ENCODE results near the gene TRIM50.
A peak's percentile ranks its signal among the peaks of the same experiment; 100 is the strongest.
"Not testable (repeated sequence)": the region's sequence is repeated elsewhere in the genome, so short reads cannot be mapped to it uniquely, and the experiment has no call there.

Gene TRIM50

DNA sequence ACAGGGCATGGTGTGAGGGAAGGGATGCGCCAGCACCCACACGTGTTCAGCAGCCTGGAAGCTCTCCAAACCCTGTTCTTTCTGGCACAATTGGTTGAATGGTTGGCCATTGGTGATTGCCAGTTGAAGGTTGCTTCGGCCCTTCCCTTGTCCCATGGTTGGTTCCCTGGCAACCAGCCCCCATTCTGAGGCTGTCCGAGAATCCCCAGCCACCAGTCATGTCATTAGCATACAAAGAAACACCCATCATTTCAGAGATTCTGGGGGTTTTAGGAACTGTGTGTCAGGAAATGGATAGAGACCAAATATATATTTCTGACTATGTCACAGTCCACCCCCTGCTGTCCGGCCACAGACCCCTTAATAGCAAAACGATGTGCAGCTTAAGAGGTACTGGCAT, 21.9 kb upstream of the TRIM50 start:
- no peak for DNase-seq

DNA sequence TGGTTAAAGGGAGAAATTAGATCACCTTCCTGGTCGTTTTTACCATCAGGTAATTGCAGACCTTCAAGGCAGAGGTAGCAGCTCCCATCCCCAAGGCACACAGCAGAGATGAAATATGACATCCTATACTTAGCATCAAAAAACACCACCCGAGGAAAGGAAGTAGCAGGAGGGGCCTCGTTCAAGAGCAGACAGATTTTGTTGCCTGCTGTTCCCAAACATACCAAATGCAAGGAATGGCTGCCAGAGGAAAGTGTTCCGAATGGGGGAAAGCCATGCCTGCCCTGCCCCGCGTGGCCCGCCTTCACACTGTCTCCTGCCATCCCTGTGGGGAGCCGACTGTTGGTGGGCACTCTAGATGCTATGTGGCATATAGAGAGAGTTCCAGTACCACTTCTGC, 18.1 kb upstream of the TRIM50 start:
- DNase-seq, result no peak

DNA sequence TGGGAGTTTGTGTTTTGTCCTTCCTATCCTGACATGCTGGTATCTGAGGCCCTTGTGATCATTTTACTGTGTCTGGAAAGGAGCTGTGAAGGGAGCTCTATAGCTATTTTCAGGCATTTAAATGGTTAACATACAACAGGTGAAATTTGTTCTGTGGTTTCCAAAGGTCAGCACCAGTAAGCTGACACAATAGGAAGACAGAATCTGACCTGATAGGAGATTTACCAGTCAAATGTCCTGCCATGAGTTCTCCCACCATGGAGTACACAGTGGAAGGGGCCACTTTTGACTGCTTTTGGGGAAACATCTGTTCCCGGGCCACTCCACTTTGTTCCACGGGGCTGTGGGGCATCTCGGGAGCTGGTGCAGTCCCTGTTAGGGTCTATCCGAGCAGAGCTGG, 17.7 kb upstream of the TRIM50 start:
- no peak for DNase-seq

DNA sequence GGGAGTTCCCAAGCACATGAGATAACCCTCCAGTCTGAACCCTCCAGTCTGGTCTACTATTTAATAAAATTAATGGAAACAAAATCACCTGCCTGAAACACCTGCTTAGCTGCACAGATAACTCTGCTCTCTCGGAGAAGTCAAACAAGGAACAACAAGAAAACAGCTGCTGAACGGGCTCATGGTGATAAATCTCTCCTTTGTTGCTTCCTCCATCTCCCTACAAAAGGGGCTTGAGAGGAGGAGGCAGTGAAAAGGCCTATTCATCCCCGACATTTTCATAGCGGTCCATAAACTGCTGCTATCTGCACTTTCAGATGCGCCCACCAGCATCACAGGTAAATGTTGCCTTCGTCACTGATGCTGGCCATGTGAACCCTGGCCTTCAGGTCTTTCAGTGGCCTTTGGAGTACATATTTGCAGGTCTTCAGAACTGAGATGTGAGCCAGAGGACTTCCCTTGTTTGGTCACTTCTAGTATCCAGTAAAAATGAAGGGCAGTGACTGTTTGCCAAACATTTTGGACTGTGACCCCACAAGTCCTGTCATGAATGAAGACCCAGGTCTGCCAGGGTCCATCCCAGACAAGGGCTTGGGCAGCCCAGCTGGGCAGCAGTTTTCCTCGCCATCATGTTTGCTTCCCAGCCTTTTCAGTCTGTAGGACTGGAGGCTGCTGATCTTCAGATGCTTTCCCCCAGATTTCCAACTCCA, 15.9 kb upstream of the TRIM50 start:
- no peak for DNase-seq

DNA sequence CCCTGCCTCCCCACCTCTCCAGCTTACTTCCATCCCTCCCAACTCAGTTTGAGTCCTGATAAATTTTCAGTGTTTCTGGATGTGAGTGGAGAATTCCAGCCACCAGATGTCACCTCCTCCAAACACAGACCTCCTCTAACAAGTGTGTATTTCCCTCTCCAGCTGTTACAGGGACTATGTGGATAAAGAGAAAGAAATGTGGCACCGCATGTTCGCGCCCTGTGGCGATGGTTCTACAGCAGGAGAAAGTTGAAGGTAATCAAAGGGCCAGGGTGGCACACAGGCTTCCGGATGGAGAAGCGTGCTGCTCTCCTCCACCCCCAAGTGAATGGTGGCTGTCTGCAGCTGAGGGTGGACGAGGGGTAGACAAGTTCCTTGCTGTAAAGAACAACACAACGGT, 14.8 kb upstream of the TRIM50 start:
- peak; percentile 68 for DNase-seq

DNA sequence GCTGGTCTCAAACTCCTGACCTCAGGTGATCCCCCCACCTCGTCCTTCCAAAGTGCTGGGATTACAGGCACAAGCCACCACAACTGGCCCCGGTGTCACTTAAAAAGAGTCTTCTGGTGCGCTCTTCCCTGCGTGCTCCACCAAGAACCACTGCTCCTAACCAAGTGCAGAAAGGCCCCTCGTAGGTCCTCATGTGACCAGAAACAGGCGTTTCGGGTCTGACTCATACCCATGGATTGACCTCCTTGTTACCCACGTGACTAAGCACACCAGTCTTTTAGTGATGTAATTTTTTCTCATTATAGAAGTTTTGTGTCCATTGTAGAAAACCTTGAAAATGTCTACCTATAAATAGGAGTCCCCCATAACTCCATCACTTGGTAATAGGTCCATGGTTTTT, 14.0 kb upstream of the TRIM50 start:
- peak; percentile 87 for DNase-seq

DNA sequence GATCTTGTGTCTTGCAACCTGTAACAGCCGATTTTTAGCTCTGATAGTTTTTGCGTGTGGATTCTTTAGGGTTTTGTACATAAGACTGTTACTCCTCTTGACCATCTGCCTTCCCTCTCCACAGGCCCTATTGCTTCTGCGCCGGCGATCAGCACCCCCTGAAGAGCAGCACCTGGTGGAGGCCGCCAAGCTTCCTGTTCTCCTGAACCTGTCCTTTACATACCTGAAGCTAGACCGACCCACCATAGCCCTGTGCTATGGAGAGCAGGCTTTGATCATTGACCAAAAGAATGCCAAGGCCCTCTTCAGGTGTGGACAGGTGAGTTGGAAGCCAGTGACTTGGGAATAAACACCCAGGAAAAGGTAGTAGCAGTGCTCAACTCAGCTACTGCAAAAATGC, 12.6 kb upstream of the TRIM50 start:
- no peak for DNase-seq

DNA sequence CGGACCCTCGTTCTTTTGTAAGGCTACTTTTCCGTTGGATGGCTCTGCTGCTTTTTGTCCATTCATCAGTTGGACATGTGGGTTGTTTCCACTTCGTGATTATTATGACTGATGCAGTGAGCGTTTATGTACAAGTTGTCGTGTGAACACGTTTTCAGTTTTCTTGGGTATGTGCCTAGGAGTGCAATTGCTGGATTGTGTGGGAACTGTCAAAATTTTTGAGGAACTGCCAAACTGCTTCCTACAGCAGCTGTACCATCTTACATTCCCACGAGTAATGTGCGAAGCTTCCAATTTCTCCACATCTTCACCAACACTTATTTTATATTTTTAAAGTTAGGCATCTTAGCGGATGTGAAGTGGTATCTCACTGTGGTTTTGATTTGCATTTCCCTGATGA, 10.4 kb upstream of the TRIM50 start:
- DNase-seq, result no peak

DNA sequence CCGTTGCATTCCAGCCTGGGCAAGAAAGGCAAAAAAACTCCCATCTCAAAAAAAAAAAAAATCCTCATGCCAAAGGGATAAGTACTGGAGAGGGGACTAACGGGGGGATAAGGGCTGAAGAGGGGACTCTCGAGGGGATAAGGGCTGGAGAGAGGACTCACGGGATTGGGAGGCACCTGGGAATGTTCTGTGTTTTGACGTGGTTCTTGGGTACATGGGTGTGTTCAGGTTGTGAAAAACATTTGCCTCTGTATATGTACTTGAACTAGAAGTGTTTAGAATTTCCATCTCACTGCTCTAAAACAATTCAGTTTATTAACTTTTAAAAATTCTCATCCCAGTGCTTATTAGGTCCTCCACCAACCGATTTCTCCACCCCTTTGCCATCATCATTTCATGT, 4.6 kb upstream of the TRIM50 start:
- no peak for DNase-seq

DNA sequence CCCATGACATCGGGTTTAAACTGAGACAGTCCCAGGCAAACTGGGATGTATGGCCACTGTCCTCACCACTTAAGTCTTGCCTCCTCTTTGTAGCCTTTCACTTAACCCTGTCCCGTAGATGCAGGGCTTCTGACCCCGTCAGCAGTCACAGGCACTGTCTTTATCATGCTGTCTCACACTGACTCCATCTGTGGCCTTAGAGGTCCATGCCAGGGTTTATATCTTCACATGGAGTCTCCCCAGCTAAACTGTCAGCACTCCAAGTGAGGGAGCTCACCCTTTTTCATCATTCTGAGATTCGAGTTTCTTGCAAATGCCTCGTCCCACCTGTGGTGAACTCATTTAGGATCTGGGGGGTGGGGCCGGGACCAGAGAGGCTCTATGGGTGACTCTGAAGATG, 2.9 kb upstream of the TRIM50 start:
- no peak for DNase-seq

DNA sequence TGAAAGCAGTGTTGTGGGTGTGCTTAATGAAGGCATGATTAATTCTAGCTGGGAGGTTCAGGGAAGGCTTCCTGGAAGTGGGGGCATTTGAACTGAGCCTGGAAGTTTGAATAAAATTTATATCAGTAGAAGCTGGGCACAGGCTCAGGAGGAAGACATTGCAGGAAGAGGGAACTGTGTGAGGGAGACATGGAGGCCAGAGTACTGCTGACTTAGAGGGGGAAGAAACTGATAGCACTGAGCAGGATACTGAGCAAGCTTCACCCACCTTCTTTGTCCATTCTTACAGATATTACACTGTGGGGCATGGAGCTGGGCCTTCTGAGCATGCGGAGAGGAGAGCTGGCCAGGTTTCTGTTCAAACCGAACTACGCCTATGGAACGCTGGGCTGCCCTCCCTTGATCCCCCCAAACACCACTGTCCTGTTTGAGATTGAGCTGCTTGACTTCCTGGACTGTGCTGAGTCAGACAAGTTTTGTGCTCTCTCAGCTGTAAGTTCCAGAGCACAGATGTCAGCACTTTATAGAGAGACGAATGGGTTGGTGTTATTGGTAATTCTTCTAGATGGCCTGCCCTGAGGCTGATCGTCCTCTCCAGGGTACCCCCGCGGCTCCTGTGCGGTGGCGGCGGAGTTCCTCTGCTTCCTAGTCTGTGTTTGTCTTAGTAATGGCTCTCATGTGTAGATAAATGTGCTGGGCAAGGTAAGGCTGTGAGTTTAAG, 2.1 kb upstream of the TRIM50 start:
- DNase-seq, result peak; percentile 64

DNA sequence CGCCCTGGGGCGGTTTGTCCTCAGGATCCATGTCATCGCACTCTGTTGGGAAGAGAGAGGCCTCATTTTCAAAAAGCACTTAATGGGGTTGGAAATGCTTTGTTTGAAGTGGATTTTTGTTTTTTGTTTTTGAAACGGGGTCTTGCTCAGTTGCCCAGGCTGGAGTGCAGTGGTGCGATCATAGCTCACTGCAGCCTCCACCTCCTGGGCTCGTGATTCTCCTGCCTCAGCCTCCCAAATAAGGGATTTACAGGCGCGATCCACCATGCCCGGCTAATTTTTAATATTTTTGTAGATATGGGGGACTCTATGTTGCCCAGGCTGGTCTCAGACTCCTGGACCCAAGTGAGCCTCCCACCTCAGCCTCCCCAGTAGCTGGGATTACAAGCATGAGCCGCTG, 814 bp upstream of the TRIM50 start:
- no peak for DNase-seq

DNA sequence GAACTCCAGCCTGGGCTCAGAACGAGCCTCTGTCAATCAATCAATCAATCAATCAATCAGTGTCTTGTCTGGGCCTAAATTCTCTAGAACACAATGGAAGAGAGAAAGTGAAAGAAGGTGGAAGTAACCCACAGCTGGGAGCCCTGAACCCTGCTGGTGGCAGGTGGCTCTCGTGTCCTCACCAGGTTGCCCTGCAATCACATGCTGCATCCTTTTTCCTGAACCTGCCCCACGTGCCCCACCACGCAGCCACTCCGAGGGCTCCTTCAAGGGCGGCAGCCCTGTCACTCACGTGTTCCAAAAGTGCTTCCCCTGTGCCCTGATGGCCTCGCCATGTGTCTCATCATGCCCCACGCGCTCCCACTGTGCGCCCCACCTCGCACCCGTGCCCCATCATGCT, 433 bp downstream of the TRIM50 start:
- not testable (repeated sequence) for DNase-seq

DNA sequence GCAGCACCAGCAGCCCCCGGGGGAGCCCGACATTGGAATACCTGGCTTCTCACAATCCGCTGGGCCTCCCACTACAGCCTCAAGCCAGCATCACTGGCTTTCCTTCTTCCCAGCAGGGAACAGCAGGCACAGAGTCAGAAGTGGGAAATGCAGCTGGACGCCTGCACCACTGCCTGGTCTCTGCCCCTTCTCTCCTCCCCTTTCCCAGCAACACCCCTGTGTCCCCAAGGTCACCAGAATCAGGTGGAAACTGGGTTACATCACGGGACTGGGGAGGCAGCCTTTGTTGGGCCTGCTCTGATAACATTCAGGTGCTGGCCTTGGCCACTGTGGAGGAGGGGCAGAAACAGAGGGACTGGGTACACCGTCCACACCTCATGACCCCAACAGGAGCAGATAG, 2.5 kb downstream of the TRIM50 start:
- not testable (repeated sequence) for DNase-seq

DNA sequence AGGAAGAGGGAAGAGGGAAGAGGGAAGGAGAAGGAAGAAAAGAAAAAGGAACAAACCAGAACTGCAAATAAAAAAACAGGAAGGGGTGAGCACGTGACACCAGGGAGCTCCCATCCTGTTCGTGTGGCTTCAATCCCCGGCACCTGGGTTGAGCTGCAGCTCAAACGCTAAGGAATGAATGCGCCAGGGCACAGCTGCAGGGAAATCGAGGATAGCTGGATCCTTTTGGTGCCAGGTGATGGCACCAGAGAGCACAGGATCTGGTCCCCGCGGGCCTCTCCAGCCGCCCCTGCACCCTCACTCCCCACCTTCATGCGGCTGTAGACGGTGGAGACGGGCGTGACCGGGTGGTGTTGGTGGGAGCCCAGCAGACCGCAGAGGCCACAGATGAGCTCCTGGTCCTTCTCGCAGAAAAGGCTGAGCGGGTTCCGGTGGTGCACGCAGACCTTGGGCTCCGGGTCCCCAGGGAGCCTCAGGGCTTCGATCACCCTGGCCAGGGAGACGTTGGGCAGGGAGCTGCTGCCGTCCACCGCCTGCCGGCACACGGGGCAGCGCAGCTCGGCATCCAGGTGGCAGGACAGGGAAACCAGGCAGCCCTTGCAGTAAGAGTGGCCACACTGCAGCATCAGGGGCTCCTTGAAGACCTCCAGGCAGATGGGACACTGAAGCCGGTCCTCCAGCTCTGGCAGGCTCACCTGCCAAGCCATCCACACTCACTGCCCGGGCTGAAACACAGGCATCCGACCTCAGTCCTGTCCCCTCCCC, 3.6 kb downstream of the TRIM50 start:
- peak; percentile 66 for DNase-seq

DNA sequence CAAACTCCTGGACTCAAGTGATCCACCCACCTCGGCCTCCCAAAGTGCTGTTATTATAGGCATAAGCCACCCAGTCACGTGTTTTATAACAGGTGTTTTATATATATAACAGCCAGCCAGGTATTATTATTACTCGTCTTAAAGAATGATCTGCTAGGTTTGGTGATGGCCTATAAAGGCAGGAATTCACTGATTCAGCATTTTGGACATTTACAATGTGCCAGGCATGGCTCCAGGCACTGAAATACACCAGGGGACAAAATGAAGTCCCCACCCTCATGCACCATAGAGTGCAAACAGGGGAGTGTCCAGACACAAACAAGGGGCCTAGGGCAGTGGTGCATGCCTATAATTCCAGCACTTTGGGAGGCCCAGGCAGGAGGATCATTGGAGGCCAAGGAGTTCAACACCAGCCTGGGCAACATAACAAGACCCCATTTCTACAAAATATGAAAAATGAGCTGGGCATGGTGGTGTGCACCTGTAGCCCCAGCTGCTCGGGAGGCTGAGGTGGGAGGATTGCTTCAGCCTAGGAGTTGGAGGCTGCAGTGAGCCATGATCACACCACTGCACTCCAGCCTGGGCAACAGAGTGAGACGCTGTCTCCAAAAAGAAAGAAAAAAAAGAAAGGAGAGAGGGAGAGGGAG, 4.3 kb downstream of the TRIM50 start:
- DNase-seq, result not testable (repeated sequence)

DNA sequence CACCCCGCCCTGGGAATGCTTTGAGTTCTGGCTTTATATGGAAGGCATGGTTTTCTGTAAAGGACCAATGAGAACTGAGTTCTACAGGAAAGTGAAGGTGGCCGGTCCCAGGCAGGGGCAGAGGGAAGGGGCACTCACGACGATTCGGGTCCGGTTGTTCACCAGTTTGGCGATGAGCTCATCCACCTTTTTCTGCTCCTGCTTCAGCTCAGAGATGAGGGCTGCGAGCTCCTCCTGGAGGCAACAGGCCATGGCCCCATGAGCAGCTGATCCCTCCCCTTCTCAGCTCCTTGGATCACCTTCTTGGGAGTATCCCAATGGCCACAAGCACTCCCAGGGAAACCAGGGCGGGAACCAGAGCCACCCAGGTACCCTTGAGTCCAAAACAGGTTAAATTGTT, 7.9 kb downstream of the TRIM50 start:
- DNase-seq, result not testable (repeated sequence)

DNA sequence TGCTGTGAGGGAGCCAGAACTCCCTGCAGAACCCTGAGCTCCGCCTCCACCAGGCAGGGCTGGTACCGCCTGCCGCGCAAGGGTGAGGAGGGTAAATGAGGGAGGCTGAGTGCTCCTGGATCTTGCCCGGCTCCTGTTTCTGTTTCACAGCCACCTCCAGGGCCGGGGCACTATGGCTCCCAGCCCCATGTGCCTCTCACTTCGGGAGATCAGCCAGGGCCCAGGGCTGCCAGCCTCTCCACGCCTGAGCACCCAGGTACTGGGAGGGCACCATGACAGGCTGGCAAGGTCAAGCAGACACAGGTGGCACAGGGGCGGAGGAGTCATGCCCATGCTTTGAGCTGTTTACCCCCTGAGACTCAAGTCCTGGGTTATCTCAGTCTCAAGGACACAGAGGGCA, 8.3 kb downstream of the TRIM50 start:
- DNase-seq, result not testable (repeated sequence)

DNA sequence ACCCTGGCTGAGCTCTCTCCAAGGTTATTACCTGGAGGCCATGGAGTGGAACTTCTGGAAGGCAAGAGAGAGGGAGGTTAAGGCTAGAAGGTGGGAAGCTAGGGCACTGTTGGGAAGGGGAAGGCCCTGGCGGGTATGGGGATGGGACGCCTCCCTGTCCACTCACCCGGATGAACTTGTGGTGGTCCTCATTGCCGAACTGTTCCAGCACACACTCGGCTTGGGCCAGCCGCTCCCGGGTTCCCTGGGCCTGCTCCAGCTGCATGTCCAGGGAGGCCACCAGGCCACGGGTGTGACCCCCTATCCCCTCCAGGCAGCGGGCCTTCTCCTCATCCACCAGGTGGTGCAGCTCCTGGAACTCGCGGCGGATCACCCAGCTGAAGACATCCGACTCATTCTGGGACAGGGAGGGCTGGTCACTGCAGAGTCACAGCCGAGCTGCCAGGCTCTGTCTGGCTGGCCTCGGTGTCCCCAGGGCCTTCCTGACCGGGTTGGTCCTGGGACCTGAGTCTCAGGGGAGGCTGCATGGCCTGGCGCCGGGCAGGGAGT, 9.2 kb downstream of the TRIM50 start:
- not testable (repeated sequence) for DNase-seq

DNA sequence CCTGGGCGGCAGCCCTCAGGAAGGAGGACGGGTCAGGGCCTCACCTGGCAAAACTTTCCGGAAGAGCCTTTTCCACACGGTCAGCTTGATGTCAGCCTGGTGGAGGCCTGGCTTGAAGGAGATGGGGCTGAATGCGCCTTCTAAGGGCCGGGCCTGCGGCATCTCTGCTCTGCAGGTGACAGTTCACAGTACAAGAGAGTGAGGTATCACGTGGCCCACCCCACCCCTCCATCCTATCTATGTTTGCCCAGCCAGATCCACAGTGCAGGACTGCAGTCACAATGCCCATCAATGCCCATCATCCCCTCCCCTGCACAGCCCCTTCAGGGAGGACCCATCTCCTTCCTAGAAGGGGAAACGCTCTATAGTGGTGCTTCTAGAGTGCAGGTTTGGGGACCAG, 11.4 kb downstream of the TRIM50 start:
- DNase-seq, result no peak

DNA sequence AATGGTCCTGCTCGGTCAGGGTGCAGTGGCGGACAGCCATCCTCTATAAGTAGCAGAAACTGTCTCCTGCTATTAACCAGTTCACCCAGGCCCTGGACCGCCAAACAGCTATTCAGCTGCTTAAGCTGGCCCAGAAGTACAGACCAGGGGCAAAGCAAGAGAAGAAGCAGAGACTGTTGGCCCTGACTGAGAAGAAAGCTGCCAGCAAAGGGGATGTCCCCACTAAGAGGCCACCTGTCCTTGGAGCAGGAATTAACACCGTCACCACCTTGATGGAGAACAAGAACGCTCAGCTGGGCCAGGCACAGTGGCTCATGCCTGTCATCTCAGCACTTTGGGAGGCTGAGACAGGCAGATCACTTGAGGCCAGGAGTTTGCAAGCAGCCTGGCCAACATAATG, 13.6 kb downstream of the TRIM50 start:
- no peak for DNase-seq

DNA sequence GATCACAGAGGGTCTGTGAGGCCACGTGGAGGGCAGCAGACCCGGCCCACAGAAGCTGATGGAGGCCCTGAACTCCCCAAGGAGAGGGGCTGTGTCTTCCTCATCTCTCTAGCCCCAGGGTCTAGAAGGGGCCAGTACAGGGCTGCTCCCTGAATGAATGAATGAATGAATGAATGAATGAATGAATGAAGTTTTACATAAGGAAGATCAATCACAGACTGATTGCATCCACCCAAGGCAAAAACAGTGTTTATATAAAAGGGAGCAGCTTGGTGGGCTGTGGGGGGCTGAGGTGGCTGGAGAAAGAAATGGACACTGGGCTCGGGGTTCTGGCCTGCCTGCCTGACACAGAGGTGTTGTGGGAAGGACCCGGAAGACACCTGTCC, 14.4 kb downstream of the TRIM50 start:
- no peak for DNase-seq

DNA sequence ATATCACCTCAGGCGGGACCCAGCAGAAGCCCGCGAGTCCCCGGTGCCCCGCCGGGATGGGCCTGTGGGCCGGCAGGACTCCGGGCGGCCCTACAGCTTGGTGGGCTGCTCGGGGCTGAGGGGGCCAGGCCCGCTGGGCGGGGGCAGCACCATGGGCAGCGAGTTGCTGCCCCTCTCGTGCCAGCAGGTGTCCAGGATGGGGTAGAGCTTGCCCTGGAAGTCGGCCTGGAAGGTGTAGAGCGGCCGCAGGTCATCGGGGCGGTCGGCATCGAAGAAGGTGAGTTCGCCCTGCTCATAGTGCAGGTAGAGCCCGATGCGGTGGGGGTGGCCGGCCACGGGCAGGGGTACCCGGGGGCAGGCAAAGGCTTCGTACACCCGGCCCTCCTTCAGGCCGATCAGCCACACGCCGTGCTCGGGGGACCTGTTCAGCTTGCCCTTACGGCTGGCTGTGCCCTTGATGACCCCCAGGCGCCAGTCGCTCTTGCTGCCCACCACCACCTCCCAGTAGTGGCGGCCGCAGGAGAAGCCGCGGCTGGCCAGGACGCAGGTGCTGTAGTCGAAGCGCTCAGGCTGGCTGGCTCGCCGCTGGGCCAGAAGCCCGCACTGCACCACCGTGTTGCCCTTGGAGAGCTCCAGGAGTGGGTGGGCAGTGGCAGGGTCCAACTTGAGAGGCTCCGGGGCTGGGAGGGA, 14.9 kb downstream of the TRIM50 start:
- no peak for DNase-seq

Measured in EL (cell line).